ENCODE measurements around the gene XPNPEP3.
"Not testable (repeated sequence)": the region's sequence is repeated elsewhere in the genome, so short reads cannot be mapped to it uniquely, and the experiment has no call there.

Gene XPNPEP3

GRCh38 chr22:40856513-40857308 lies at the start of gene XPNPEP3, which contains the start of gene ST13:
Gene XPNPEP3, plus strand, starts transcription at chr22:40857148. Its CDS starts 34 bp downstream, at chr22:40857182.
Gene ST13, minus strand, starts transcription at chr22:40856639. Its CDS starts 99 bp downstream, at chr22:40856540.
- peak; percentile 92 to 95 for DNase-seq (ENCODE audit: low read depth in 2 of 2)

- DNase-seq (ENCODE audit: low read depth in 2 of 2), result no peak
Observed at GRCh38 chr22:40808018-40808841, 48.7 kb upstream of the XPNPEP3 start.

- no peak for DNase-seq (ENCODE audit: low read depth in 2 of 2)
Observed at GRCh38 chr22:40813912-40814315, 43.0 kb upstream of the XPNPEP3 start.

- no peak for DNase-seq (ENCODE audit: low read depth in 2 of 2)
Observed at GRCh38 chr22:40817737-40818136, 39.2 kb upstream of the XPNPEP3 start.

- peak in 1 of 2 donors; percentile 0 for DNase-seq (ENCODE audit: low read depth in 2 of 2)
Observed at GRCh38 chr22:40818192-40818746, 38.7 kb upstream of the XPNPEP3 start.

GRCh38 chr22:40818747-40819598 lies 38.0 kb upstream of the XPNPEP3 start, which contains the start of gene SLC25A17:
Gene SLC25A17, minus strand, starts transcription at chr22:40819346. Its CDS starts 98 bp downstream, at chr22:40819248.
- peak; percentile 75 to 80 for DNase-seq (ENCODE audit: low read depth in 2 of 2)

- no peak for DNase-seq (ENCODE audit: low read depth in 2 of 2)
Observed at GRCh38 chr22:40819599-40820140, 37.3 kb upstream of the XPNPEP3 start.

- no peak for DNase-seq (ENCODE audit: low read depth in 2 of 2)
Observed at GRCh38 chr22:40823426-40823825, 33.5 kb upstream of the XPNPEP3 start.

- DNase-seq (ENCODE audit: low read depth in 2 of 2), result not testable (repeated sequence)
Observed at GRCh38 chr22:40826292-40826691, 30.7 kb upstream of the XPNPEP3 start.

- no peak for DNase-seq (ENCODE audit: low read depth in 2 of 2)
Observed at GRCh38 chr22:40826984-40827741, 29.8 kb upstream of the XPNPEP3 start.

- no peak for DNase-seq (ENCODE audit: low read depth in 2 of 2)
Observed at GRCh38 chr22:40829131-40829530, 27.8 kb upstream of the XPNPEP3 start.

GRCh38 chr22:40834619-40835018 lies 22.3 kb upstream of the XPNPEP3 start:
- no peak for DNase-seq (ENCODE audit: low read depth in 2 of 2)

- DNase-seq (ENCODE audit: low read depth in 2 of 2), result no peak
Observed at GRCh38 chr22:40838486-40838885, 18.5 kb upstream of the XPNPEP3 start.

GRCh38 chr22:40844951-40845350 lies 12.0 kb upstream of the XPNPEP3 start:
- DNase-seq (ENCODE audit: low read depth in 2 of 2), result no peak

GRCh38 chr22:40845816-40846215 lies 11.1 kb upstream of the XPNPEP3 start:
- not testable (repeated sequence) for DNase-seq (ENCODE audit: low read depth in 2 of 2)

- no peak for DNase-seq (ENCODE audit: low read depth in 2 of 2)
Observed at GRCh38 chr22:40853333-40853732, 3.6 kb upstream of the XPNPEP3 start.

- DNase-seq (ENCODE audit: low read depth in 2 of 2), result no peak
Observed at GRCh38 chr22:40853961-40854360, 3.0 kb upstream of the XPNPEP3 start.

- no peak for DNase-seq (ENCODE audit: low read depth in 2 of 2)
Observed at GRCh38 chr22:40855071-40855978, 1.6 kb upstream of the XPNPEP3 start.

GRCh38 chr22:40855979-40856512 lies 902 bp upstream of the XPNPEP3 start:
- no peak for DNase-seq (ENCODE audit: low read depth in 2 of 2)
